K562 (cell line): ENCODE results near the gene SAE1. TPM values are rescaled to one million over a fixed set of nuclear protein-coding genes. Genes with fewer than 3 reads are reported as not detected.
A peak's percentile ranks its signal among the peaks of the same experiment; 100 is the strongest.

ENCODE experiments used
- CCNT2 ChIP-seq: IDR thresholded peaks from 2 replicates; pipeline ENCODE4 v1.6.1; 2011; ENCODE audit warnings: borderline replicate concordance, low read depth, mild to moderate bottlenecking, moderate library complexity, mixed read lengths, low read length; ENCODE audit not compliant: insufficient read length; ENCODE audit errors: extremely low read depth
- DMBX1 ChIP-seq: fragments of 250-450 bp; sonication (Bioruptor Pico); IDR thresholded peaks from 2 replicates; pipeline ENCODE4 v1.8.0; 2022; ENCODE audit warnings: inconsistent platforms, mild to moderate bottlenecking, moderate library complexity, borderline replicate concordance
- KDM1A ChIP-seq, 2 experiments: fragments of 450-650 bp; IDR thresholded peaks; 2 replicates each; pipeline ENCODE4 v1.6.1; 2016; ENCODE audit warnings: mild to moderate bottlenecking in 2 of 2
- NFE2L1 ChIP-seq: fragments of 450-650 bp; IDR thresholded peaks from 2 replicates; pipeline ENCODE4 v1.6.1; 2016; ENCODE audit warnings: missing genetic modification characterization, low read depth, mild to moderate bottlenecking, missing compliant biosample characterization, moderate library complexity, borderline replicate concordance
- PHF20 ChIP-seq: fragments of 450-650 bp; IDR thresholded peaks from 2 replicates; pipeline ENCODE4 v1.6.1; 2018; ENCODE audit not compliant: partially characterized antibody
- PPARD ChIP-seq: fragments of 250-450 bp; sonication (Bioruptor Pico); IDR thresholded peaks from 2 replicates; pipeline ENCODE4 v1.8.0; 2022; ENCODE audit warnings: inconsistent platforms, mild to moderate bottlenecking, moderate library complexity
- RB1 ChIP-seq: fragments of 450-650 bp; IDR thresholded peaks from 2 replicates; pipeline ENCODE4 v1.6.1; 2017; ENCODE audit warnings: low read depth, mild to moderate bottlenecking
- SREBF1 ChIP-seq: fragments of 150-350 bp; IDR thresholded peaks from 2 replicates; pipeline ENCODE4 v1.6.1; 2014; ENCODE audit warnings: antibody characterized with exemption, low read depth, low read length, borderline replicate concordance
- TCF3 ChIP-seq: sonication (generic); formaldehyde crosslinking; IDR thresholded peaks from 2 replicates; pipeline ENCODE4 v1.4.0; 2020; ENCODE audit warnings: mild to moderate bottlenecking, missing genetic modification reagents
- U2AF1 ChIP-seq: fragments of 200-400 bp; formaldehyde crosslinking; optimal IDR thresholded peaks from 2 replicates; pipeline ENCODE3; 2017; ENCODE audit warnings: mild to moderate bottlenecking, low read depth, low read length, moderate library complexity
- ZSCAN29 ChIP-seq: fragments of 450-650 bp; IDR thresholded peaks from 2 replicates; pipeline ENCODE4 v1.6.1; 2017
- polyA plus RNA-seq, 8 experiments: library from polyadenylated mRNA; depleted of rRNA in 4 of 8; stranded (reverse) in 5 of 8; unstranded in 3 of 8; fragments of >200 nt; fragmentation: Nextera tagmentation in 2 of 8; fragmentation: Illumina TruSeq in 1 of 8; extraction: Ambion mirVana in 2 of 8; extraction: Trizol in 1 of 8; gene quantifications; 2 replicates each; pipeline versions ENCODE4 v1.2.1 to v1.2.3, GENCODE V29; 2011 to 2014; ENCODE audit warnings: inconsistent platforms in 1 of 8, missing spikeins in 1 of 8
- total RNA-seq, 7 experiments: library from RNA; depleted of rRNA in 6 of 7; stranded (reverse); fragments of >200 nt in 6 of 7; fragmentation: Illumina TruSeq in 2 of 7; extraction: Trizol in 2 of 7; gene quantifications; 2 replicates each; pipeline versions ENCODE4 v1.2.1 to v1.2.3, GENCODE V29; 2011 to 2021; ENCODE audit warnings: low replicate concordance in 1 of 7
- TF ChIP-seq, protein P1 (sequence below): fragments of 250-450 bp; sonication (Bioruptor Pico); IDR thresholded peaks from 2 replicates; pipeline ENCODE4 v1.4.0; 2020; ENCODE audit warnings: mild to moderate bottlenecking, moderate library complexity, borderline replicate concordance
- TF ChIP-seq, protein P2 (sequence below): fragments of 200-800 bp; sonication (Bioruptor generic); IDR thresholded peaks from 2 replicates; pipeline ENCODE4 v1.6.1; 2017; ENCODE audit warnings: missing genetic modification characterization, missing compliant biosample characterization
- TF ChIP-seq, protein P3 (sequence below): fragments of 450-650 bp; IDR thresholded peaks from 2 replicates; pipeline ENCODE4 v1.6.1; 2016; ENCODE audit warnings: low read depth

The SAE1 gene
- total and polyA plus RNA-seq, 9 of the 15 experiments (the other 6 are each of a cell fraction or from before 2014, with no cell fraction given), result 82.8 to 299 (median 217) TPM

DNA sequence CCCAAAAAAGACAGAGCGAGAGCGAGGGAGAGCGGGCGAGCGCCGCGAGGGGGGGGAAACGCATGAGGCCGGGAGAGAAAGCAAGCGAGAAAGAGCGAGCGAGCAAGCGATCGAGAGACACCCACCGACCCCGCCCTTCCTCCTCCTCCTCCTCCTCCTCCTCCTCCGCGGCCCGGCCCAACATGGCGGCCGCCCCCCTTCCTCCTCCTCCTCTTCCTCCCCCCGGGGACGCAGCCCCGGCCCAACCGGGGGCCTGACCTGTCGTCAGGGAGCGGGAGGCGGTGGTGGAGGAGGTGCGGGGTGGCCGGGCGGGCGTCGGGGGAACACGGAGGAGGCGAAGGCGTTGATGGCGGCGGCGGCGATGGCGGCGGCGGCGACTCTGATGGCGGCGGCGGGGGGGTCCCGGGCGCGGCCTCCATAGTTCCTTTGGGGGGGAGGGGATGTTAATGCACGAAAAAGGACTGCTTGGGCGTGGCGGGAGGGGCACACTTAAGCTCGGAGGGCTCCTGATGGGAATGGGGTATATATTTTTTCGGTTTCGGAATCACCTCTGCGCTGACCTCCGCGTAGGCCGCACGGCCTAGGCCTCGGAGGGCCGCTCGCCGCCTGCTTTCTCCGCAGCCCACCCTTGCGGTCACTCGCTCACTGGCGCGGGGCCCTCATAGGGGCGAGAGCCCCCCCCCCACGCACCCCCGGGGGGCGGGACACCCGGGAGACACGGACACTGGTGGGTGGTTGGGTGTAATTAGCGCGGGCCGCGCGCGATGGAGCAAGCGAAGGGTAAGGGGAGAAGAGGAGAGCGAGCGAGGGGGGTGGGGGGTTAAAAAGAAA lies 18.3 kb upstream of the SAE1 start (continued):
- TF ChIP-seq, protein P1, sequence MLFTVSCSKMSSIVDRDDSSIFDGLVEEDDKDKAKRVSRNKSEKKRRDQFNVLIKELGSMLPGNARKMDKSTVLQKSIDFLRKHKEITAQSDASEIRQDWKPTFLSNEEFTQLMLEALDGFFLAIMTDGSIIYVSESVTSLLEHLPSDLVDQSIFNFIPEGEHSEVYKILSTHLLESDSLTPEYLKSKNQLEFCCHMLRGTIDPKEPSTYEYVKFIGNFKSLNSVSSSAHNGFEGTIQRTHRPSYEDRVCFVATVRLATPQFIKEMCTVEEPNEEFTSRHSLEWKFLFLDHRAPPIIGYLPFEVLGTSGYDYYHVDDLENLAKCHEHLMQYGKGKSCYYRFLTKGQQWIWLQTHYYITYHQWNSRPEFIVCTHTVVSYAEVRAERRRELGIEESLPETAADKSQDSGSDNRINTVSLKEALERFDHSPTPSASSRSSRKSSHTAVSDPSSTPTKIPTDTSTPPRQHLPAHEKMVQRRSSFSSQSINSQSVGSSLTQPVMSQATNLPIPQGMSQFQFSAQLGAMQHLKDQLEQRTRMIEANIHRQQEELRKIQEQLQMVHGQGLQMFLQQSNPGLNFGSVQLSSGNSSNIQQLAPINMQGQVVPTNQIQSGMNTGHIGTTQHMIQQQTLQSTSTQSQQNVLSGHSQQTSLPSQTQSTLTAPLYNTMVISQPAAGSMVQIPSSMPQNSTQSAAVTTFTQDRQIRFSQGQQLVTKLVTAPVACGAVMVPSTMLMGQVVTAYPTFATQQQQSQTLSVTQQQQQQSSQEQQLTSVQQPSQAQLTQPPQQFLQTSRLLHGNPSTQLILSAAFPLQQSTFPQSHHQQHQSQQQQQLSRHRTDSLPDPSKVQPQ (CRISPR knock-in tag), result no peak
- TF ChIP-seq U2AF1 (peak; percentile 33), NFE2L1 (tag) (no peak), KDM1A (IDR thresholded peaks at IDR 0.05) (no peak), PPARD (CRISPR knock-in tag) (no peak), SREBF1 (no peak), RB1 (0 out of 2 replicates have a peak, but pooled peaks have one; percentile 55), TCF3 (CRISPR knock-in tag) (no peak), DMBX1 (CRISPR knock-in tag) (peak; percentile 57; the same call in 1 of the 2 replicates), CCNT2 (no peak), ZSCAN29 (0 out of 2 replicates have a peak, but pooled peaks have one; percentile 17), PHF20 (peak; percentile 34)
- TF ChIP-seq, protein P2, sequence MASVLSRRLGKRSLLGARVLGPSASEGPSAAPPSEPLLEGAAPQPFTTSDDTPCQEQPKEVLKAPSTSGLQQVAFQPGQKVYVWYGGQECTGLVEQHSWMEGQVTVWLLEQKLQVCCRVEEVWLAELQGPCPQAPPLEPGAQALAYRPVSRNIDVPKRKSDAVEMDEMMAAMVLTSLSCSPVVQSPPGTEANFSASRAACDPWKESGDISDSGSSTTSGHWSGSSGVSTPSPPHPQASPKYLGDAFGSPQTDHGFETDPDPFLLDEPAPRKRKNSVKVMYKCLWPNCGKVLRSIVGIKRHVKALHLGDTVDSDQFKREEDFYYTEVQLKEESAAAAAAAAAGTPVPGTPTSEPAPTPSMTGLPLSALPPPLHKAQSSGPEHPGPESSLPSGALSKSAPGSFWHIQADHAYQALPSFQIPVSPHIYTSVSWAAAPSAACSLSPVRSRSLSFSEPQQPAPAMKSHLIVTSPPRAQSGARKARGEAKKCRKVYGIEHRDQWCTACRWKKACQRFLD (CRISPR knock-in tag), result peak; percentile 97
- TF ChIP-seq, protein P3, sequence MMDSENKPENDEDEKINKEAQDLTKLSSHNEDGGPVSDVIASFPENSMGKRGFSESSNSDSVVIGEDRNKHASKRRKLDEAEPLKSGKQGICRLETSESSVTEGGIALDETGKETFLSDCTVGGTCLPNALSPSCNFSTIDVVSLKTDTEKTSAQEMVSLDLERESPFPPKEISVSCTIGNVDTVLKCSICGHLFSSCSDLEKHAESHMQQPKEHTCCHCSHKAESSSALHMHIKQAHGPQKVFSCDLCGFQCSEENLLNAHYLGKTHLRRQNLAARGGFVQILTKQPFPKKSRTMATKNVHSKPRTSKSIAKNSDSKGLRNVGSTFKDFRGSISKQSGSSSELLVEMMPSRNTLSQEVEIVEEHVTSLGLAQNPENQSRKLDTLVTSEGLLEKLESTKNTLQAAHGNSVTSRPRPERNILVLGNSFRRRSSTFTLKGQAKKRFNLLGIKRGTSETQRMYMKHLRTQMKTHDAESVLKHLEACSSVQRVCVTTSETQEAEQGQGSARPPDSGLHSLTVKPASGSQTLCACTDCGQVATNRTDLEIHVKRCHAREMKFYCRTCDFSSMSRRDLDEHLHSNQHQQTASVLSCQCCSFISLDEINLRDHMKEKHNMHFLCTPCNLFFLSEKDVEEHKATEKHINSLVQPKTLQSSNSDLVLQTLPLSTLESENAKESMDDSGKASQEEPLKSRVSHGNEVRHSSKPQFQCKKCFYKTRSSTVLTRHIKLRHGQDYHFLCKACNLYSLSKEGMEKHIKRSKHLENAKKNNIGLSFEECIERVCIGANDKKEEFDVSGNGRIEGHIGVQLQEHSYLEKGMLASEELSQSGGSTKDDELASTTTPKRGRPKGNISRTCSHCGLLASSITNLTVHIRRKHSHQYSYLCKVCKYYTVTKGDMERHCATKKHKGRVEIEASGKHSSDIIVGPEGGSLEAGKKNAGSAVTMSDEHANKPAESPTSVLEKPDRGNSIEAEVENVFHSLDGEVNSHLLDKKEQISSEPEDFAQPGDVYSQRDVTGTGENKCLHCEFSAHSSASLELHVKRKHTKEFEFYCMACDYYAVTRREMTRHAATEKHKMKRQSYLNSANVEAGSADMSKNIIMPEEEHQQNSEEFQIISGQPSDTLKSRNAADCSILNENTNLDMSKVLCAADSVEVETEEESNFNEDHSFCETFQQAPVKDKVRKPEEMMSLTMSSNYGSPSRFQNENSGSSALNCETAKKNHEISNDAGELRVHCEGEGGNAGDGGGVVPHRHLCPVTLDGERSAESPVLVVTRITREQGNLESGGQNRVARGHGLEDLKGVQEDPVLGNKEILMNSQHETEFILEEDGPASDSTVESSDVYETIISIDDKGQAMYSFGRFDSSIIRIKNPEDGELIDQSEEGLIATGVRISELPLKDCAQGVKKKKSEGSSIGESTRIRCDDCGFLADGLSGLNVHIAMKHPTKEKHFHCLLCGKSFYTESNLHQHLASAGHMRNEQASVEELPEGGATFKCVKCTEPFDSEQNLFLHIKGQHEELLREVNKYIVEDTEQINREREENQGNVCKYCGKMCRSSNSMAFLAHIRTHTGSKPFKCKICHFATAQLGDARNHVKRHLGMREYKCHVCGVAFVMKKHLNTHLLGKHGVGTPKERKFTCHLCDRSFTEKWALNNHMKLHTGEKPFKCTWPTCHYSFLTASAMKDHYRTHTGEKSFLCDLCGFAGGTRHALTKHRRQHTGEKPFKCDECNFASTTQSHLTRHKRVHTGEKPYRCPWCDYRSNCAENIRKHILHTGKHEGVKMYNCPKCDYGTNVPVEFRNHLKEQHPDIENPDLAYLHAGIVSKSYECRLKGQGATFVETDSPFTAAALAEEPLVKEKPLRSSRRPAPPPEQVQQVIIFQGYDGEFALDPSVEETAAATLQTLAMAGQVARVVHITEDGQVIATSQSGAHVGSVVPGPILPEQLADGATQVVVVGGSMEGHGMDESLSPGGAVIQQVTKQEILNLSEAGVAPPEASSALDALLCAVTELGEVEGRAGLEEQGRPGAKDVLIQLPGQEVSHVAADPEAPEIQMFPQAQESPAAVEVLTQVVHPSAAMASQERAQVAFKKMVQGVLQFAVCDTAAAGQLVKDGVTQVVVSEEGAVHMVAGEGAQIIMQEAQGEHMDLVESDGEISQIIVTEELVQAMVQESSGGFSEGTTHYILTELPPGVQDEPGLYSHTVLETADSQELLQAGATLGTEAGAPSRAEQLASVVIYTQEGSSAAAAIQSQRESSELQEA, result no peak
